MCF 10A (cell line): ENCODE measurements around the gene AMMECR1. TPM values are rescaled to one million over a fixed set of nuclear protein-coding genes. Genes with fewer than 3 reads are reported as not detected.

ENCODE experiments used
- BruUV-seq: library from RNA; stranded (reverse); fragments of 400-500 nt; replicated peaks from 2 replicates; lab custom pipeline; 2021; lab: Mats Ljungman, UMichigan
- CTCF ChIA-PET: fragments of 300-600 bp; sonication (Branson Sonifier 250); formaldehyde crosslinking; extraction: SDS; loops from one replicate; lab custom pipeline; 2021; ENCODE audit warnings: antibody characterized with exemption, inconsistent platforms; lab: Yijun Ruan, JAX
- POLR2A ChIA-PET: fragments of 300-600, 350-650 bp; sonication (Branson Sonifier 250); formaldehyde crosslinking; extraction: SDS; loops from one replicate; lab custom pipeline; 2020; ENCODE audit warnings: antibody characterized with exemption, inconsistent platforms; lab: Yijun Ruan, JAX
- DNase-seq: peaks from one replicate; pipeline ENCODE4 v3.0.0-alpha.2; 2018; ENCODE audit not compliant: unreplicated experiment
- H3K27ac Mint-ChIP-seq: one replicate; pipeline ENCODE4 v1.8.0; 2022; ENCODE audit warnings: mild to moderate bottlenecking, low read depth, mixed read lengths; ENCODE audit not compliant: unreplicated experiment
- H3K27me3 Mint-ChIP-seq: one replicate; pipeline ENCODE4 v1.8.0; 2022; ENCODE audit warnings: mixed read lengths; ENCODE audit not compliant: insufficient read depth, unreplicated experiment
- H3K36me3 Mint-ChIP-seq: one replicate; pipeline ENCODE4 v1.8.0; 2022; ENCODE audit warnings: mild to moderate bottlenecking, moderate library complexity, mixed read lengths; ENCODE audit not compliant: insufficient read depth, unreplicated experiment
- H3K4me1 Mint-ChIP-seq: one replicate; pipeline ENCODE4 v1.8.0; 2022; ENCODE audit warnings: mixed read lengths; ENCODE audit not compliant: insufficient read depth, unreplicated experiment
- H3K4me3 Mint-ChIP-seq: one replicate; pipeline ENCODE4 v1.8.0; 2022; ENCODE audit warnings: mild to moderate bottlenecking, moderate library complexity, mixed read lengths; ENCODE audit not compliant: unreplicated experiment
- H3K9me3 Mint-ChIP-seq: one replicate; pipeline ENCODE4 v1.8.0; 2022; ENCODE audit warnings: mixed read lengths; ENCODE audit not compliant: unreplicated experiment
- CTCF ChIP-seq: fragments of 200-600 bp; IDR thresholded peaks from one replicate; pipeline ENCODE4 v1.8.0; 2022; ENCODE audit warnings: antibody characterized with exemption, mild to moderate bottlenecking; ENCODE audit not compliant: unreplicated experiment
- intact Hi-C: fragments of 100-400 bp; cut with micrococcal nuclease; formaldehyde crosslinking; loops from 2 replicates; pipeline ENCODE4 v1.14.1; 2022
- total RNA-seq: library from RNA; stranded (reverse); gene quantifications from 2 replicates; pipeline ENCODE4 v1.2.3, GENCODE V29; 2022

AMMECR1 gene
- total RNA-seq, 1 experiment from 2014 or later = 20.8 TPM

DNA sequence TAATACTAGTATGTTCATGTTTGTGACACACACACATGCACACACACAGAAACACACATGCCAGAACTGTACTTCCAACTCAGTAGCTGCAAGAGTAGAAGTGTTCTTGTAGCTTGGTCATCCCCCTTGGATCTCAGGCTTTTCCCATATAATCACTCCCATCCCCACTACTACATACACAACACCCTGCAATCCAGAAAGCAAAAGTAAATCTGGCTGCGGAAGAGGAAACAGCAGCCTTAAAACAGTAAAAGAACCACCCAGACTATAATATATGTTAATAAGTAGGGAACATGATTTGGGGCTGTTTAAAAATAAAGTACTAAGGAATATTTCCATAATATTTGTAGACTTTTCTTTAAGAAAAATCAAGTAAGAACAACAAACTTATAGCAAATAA is 103.2 kb downstream of the AMMECR1 start:
- TF ChIP-seq CTCF = no peak
- H3K27ac Mint-ChIP-seq = no peak overlapping the region
- ChIA-PET POLR2A (interaction anchor here (0.6 to 0.8 kb wide), 3 partner anchors 25 to 103 kb away, joined by 3 to 7 read pairs (median 4); partner anchors contain the start of gene AMMECR1), CTCF (interaction anchor here (0.7 to 0.9 kb wide), 3 partner anchors 192 to 1489 kb away, joined by 3 to 4 read pairs (median 3); no protein-coding TSS in a partner anchor)
- peaks cover 27% of the 10 kb centered on the region for H3K4me1 Mint-ChIP-seq
- peaks cover 35% of the 10 kb centered on the region for H3K27me3 Mint-ChIP-seq
- no peak for DNase-seq
- H3K36me3 Mint-ChIP-seq = no peaks in the 10 kb centered on the region
- no peak overlapping the region for H3K4me3 Mint-ChIP-seq
- no TSS peak for BruUV-seq
- no peaks in the 10 kb centered on the region for H3K9me3 Mint-ChIP-seq
- intact Hi-C loops = loop anchor here (5.0 kb wide), 2 partner anchors 52 to 103 kb away; partner anchors contain the start of gene AMMECR1

- ChIA-PET POLR2A (no interaction called here), CTCF (no interaction called here)
- H3K27ac Mint-ChIP-seq = no peak overlapping the region
- H3K4me3 Mint-ChIP-seq = no peak overlapping the region
- H3K27me3 Mint-ChIP-seq = peaks cover 40% of the 10 kb centered on the region
- H3K36me3 Mint-ChIP-seq = no peaks in the 10 kb centered on the region
- H3K4me1 Mint-ChIP-seq = peaks cover 16% of the 10 kb centered on the region
- no TSS peak for BruUV-seq
- H3K9me3 Mint-ChIP-seq = no peaks in the 10 kb centered on the region
- intact Hi-C loops = loop anchor here (5.0 kb wide), 2 partner anchors 51 to 104 kb away; partner anchors contain the start of gene AMMECR1
- no peak for DNase-seq
- no peak for TF ChIP-seq CTCF
These were observed 104.7 kb downstream of the AMMECR1 start for GRCh38 chrX:110213183-110213582.

DNA sequence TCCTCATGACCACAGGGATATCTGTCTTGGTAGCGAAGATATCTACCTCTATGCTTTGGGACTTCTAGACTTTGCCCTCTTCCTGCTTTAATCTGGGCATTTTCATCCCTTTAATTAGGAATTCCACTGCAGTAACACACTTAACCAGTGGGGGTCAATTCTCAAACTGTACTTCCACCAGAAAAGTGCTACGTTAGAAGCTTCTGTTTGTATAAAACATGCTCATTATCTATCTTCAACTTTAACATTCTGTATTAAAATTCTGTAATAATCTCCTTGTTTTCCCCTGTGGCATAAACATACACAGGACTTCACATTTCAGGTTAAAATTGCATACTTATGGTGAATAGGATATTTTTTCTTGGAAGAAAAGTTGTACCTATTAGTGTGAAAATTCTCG is 105.6 kb downstream of the AMMECR1 start:
- CTCF ChIA-PET = no interaction called here
- POLR2A ChIA-PET = interaction anchor here (2.7 kb wide), 1 partner anchor 105 kb away, joined by 23 read pairs; the partner anchor contains the start of gene AMMECR1
- intact Hi-C loops = loop anchor here (5.0 kb wide), 2 partner anchors 50 to 105 kb away; partner anchors contain the start of gene AMMECR1

More for the DNA sequence above, 105.6 kb downstream of the AMMECR1 start:
- DNase-seq = peak; percentile 8
- Mint-ChIP-seq H3K27ac (no peak overlapping the region), H3K36me3 (peaks cover 8% of the 10 kb centered on the region), H3K27me3 (peaks cover 49% of the 10 kb centered on the region), H3K4me3 (no peak overlapping the region), H3K4me1 (peaks cover 12% of the 10 kb centered on the region), H3K9me3 (no peaks in the 10 kb centered on the region)
- BruUV-seq = no TSS peak
- TF ChIP-seq CTCF = no peak
